Left renal cortex interstitium (tissue), 4 donors: Measurements from ENCODE around the gene ZBTB21. TPM values are rescaled to one million over a fixed set of nuclear protein-coding genes. Genes with fewer than 3 reads are reported as not detected.

Source experiments
- DNase-seq, 4 donors: peaks; one replicate each; pipeline ENCODE4 v3.0.0-alpha.2; 2013; ENCODE audit warnings: low read depth in 4 of 4, low spot score in 2 of 4, missing footprints in 1 of 4
- polyA plus RNA-seq, 4 donors: library from polyadenylated mRNA; unstranded; fragments of 120-200 nt; gene quantifications; one replicate each; pipeline ENCODE4 v1.2.1, GENCODE V29; 2013; ENCODE audit not compliant: insufficient read length in 4 of 4

The ZBTB21 gene
- 10 to 100 TPM in 2 of 4 donors, 1 to 10 TPM in 2; 9.4 to 12.8 (median 10.0) TPM for polyA plus RNA-seq

DNA sequence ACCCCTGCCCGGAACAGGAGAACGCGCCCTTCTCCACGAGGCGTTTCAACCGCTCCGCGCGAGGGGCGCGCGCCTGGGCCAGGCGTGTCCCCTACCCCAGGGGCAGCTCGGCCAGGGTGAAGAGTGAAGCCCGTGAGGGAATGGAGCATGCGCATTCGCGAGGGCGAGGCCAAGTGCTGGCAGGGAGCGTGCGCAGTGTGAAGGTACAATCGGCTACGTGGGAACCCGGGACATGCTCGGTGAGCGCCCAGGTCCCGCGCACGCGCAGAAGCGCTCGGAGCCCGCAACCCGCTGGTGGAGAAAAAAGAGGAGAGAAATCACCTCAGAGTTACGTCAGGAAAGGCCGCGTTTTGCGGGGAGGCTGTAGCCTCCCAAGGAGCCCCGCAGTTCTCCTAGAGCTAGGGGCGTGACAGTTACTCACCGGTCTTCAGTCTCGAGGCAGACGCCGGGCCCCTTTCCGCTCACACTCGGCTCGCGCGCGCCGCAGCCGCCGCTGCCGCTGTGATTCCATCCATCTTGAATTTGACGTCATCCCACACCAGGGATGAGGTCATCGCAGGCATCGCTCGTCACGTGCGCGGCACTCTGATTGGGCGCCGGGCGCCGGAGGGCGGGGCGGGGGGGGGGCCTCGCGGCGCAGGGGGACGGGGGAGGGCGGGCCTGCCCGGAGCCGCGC, at the start of gene ZBTB21:
ZBTB21 (minus strand) TSS at position 530 of the 676 bp plus-strand sequence. CDS start 16,265 bp downstream, outside the sequence.
- DNase-seq: peak; percentile 93 to 97 (median 96)

DNA sequence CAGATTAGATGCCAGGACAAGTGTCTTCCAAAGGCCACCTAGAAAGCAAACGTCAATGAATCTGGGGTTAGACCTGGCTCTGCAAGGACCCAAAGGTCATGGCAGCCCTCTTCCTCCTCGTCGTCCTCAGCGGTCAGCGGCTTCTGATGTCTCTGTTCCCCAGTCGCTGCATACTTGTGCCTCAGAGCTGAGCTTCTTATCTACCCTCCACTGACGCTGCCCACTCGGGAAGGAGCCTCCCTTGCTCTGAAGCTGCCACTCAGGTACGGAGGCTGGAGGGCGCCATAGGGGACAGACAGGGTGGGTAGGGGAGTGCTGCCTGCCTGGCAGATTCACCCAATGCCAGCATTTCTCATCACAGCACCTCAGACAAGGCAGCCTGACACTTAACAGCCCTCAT, 49.6 kb upstream of the ZBTB21 start:
- no peak for DNase-seq

DNA sequence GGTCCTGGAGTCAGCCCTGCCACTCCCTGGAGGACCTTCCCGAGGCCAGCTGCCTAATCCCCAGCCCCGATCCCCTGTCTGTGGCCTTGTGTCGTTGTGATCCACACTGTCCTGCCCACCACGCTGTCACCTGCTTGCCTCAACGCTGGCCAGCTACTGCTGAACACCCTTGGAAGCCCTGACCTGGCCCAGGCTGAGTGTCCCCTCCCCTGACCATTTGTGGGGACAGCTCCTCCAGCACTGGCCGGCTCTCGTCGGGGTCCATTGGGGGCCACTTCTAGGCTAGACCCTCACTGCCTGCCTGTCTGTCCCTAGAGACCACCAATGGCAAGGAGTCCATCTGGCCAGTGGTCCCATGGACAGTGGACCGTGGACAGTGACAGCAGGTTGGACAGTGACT, 49.0 kb upstream of the ZBTB21 start:
- no peak for DNase-seq

DNA sequence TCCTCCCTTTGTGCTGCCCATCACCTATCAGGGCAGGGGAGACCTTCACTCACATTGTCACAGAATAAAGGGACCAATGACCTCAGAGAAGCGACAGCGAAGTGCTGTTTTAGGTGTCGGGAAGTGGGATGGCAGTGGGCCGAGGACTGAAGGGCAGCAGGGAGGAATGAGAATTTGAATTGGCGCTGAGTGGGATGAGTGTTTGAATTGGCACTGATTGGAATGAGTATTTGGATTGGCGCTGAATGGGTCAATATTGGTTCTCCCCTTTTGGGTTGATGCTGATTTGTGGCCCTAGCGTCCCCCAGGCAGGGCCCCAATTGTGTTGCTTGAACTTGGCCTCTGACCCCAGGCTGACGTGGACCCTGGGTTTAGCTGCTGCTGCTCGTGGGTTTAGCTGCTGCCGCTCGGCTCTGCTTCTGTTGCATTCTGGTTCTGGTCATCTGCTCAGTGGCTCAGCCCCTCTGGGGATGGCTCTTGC, 48.5 kb upstream of the ZBTB21 start:
- DNase-seq: no peak

- DNase-seq: no peak
Measured at GRCh38 chr21:42057851-42058437, 47.8 kb upstream of the ZBTB21 start.

DNA sequence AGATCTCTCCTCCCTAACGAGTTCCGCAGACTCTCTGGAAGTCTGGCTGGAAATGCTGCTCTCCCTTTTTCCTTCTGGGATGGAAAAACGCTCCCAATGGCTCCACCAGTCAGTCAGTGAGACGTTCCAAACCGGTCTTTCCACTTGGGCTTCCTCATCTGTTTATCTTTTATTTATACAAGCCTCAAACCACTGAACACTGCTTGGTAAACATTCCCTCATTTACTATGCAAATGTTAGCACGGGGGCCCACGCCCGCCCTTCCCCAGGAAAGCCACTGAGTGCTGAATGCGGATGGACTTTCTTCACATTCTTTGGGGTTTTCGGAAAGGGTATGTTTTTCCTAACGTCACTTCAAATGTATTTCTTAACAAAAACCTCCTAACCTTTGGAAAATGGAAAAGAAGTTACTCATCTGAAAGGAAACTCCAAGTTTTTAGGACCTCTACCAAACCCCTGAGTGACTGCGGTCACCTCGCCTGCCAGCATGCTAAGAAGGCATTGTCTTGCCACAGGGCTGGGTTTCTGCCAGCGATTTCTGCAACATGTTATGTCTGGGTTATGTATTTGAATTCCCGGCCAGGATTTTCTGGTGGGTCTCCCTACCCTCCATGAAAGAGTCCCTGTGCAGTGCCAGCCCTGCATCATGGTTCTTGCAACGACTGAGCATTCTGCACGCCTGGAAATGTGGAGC, 47.0 kb upstream of the ZBTB21 start:
- no peak for DNase-seq

GRCh38 chr21:42056468-42056867, 46.3 kb upstream of the ZBTB21 start:
- DNase-seq: no peak

- DNase-seq: no peak
Measured at GRCh38 chr21:42055425-42055824, 45.3 kb upstream of the ZBTB21 start.

DNA sequence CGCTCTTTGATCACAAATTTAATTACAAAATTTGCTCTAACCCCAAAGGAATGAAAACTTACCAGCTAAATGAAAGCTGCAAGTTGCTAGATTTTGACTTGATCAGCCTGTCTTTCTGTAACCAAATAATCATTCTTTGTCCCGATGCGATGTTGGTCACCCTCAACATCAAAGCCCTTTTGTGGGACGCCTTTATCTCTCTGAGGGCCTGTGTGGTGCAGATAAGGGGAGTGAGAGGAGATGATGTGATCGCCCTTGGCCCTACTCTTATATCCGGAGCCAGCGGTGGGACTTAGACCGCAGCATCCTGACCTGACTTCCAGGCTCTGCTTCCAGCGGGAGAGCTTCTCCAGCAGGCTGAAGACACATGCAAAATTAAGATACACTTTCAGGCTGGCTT, 41.6 kb upstream of the ZBTB21 start:
- DNase-seq: no peak

DNA sequence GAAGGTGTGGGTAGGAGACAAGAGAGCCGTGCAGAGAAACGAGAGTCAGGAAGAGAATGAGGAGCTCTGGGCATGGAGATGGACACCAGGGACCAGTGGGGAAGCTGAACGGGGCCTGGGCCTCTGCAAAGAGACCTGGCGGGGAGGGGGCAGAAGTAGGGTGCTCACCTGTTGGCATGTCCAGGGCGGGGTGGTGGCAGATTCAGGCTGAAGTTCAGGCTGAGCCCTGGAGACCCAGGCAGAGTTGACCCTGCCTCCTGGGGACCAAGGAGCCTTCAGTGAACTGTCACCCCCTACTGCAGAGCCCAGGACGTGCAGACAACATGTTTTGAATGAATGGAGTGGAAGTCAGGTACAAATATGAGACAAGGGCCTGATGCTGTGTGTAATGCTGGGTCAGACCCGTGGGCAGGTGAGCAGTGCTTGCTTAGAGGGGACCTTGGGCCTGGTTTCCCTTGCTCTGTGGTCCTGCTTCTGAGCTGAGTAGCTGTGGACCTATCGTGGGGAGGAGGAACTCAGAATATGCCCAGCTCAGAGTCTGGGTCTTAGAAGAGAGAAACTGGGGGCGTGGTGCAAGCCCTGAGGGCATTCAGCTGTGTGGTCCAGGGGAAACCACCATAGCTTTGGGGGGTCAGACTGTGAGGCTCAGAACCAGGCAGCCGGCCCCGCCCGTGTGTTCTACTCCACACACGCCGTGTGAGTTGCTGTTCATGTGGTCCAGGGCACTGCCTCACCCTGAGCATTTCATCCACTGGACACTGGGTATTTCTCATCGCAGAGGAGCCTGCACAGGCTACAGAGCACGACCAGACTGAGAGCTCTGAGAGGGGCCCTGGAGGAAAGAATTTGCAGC, 39.6 kb upstream of the ZBTB21 start:
- no peak for DNase-seq

DNA sequence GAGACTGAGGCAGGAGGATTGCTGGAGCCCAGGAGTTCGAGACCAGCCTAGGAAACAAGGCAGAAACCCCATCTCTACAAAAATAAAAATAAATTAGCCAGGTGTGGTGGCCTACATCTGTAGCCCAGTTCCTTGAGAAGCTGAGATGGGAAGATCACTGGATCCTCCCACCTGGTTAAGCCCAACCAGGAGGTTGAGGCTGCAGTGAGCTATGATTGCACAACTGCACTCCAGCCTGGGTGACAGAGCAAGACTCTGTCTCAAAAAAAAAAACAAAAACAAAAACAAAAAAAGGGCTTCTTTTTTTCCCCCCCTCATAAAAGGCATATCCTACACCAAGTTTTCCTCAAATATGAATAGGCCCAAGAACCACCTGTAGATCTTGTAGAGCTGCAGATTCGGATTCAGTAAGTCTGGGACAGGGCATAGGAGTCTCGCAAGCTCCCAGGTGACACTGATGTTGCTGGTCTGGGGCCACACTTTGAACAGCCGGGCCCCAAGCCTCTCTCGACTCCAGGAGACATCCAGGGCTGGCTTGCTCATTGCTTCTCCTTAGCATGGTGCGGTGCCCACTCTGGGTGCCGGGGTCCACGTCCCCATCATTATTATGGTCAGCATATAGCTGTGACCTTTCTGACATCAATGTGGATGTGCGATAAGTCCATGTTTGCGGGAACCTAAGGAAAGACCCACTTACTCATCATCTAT, 38.9 kb upstream of the ZBTB21 start:
- DNase-seq: no peak

DNA sequence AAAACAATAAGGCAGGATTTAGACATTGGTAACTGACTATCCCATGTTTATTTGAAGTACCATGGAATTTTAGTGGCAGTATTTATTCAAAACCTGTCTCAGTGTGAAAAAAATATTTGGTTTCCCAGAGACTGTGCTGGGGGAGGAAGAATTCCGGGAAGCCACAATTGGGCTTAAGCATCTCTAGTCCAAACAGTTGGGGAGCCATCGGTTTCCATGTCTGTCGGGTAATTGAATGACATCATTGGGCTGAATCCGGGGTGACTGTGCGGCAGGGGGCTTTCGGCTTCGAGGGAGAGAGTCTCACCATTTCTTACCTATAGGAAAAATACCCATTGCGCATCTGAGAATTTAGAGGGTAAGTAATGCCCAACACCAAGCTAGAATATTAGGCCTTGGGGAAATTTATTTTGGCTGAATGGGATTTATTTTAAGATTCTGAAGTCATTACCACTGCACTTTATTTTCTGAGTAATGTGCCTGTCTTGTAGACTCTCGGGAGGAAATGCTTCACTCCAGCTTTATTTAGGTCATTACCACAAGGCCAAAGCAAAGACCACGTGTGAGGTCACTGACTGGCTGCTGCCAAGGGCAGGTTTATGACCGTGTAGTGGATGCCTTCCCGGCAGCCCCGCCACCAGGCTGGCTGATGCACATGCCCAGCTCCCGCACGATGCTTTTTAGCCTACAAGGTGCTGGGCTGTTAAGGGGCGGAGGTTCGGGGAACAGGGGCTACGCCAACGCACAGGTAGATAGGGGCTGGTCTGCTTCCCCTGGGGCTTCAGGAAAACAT, 37.9 kb upstream of the ZBTB21 start:
- DNase-seq: no peak

GRCh38 chr21:42044871-42045495, 34.8 kb upstream of the ZBTB21 start:
- no peak for DNase-seq

DNA sequence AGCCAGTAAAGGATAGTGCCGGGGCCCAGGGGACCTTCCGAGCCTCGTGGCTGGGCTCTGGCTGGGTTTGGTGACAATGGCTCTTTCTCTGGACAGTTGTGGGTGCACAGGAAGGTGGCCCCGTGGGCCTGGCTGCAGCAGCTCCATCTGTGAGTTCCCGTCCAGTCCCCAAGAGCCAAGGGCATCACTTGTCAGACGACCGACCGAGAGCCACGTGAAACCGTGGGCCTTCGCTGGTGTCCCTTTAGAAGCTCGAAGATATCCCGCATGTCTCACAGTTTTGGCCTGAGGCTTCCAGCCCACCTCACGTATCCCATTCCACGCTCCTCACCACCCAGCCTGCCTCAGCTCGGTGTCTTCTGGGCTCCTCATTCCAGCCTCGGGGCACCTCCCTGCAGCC, 33.8 kb upstream of the ZBTB21 start:
- DNase-seq: no peak

DNA sequence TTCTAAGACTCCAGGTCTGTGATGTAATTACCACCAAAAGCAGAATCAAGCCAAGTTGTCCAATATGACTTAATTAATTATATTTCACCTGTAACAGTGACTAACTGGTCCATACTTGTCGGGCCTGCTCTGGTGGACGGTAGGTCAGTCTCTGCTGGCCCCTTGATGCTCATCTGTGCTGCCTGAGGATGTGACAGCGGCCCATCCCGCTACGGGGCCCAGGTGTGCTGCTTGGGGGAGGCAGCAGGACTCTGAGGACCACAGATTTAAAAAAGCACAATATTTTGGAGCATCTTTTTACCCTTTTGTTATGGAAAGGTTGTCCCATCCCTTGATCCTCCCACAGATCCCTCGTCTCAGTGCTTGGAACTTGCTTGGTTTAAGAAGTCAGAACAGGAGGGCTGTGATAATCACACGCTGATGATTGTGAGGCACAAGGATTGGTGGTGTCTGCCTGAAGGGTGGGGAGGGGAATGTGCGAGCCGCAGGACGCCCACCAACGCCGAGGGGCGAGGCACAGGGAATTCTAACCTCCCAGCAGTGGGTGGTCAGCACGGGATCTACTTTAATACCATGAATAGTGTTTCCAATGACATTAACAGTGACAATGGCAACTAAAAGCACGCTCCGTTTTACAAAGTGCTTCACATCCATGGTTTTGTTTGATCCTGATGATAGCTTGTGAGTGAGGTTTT, 33.2 kb upstream of the ZBTB21 start:
- no peak for DNase-seq

DNA sequence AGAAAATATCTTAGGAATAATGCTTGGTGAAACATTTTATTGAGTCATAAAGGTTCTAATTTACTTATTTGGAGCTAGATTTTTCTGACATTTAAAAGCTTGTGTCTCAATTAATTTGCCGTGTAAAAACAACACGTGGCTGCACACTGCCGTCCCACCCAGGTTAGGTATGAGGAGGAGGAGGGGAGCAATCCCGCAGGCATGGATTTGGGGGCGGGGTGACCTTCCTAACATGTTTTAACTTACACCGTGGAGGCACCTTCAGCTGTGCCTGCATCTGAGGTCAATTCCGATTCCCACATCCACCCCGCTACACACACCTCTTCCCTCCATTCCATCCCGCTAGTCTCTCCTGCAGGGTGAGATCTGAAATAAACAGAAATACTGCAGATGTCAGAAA, 32.5 kb upstream of the ZBTB21 start:
- DNase-seq: no peak

DNA sequence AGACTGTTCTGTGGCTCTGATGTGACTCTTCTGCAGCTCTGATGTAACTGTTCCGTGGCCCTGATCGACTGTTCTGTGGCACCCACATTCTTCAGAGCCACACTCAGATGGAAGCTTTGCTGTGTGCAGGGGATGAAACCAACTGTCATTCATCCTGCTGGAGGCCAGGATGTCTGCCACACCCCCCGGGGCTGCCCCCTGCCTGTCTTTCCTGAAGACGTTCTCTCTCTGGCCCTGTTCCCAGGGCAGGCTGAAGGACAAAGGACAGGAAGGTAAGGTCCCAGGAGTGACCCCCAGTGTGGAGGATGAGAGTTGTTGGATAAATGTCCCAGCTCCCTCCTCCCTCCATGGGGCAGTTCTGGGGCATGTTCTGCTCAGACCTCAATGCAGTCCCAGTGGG, 31.6 kb upstream of the ZBTB21 start:
- no peak for DNase-seq

DNA sequence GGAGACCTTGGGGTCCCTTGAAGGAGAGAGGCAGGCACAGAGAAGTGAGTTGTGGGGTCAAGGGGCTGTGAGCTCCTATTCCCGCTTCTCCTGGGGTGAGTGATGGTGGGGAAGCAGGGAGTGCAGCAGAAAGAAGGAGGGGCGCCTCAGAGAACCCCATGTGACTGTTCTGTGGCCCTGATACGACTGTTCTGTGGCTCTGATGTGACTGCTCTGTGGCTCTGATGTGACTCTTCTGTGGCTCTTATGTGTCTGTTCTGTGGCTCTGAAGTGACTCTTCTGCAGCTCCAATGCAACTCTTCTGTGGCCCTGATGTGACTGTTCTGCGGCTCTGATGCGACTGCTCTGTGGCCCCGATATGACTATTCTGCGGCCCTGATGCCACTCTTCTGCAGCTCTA, 31.1 kb upstream of the ZBTB21 start:
- DNase-seq: no peak
